Stimulated activated CD8-positive, alpha-beta memory T cell treated with anti-CD3 and anti-CD28 coated beads, Interleukin-4, amount 100 ng/mL, for 1 hour (primary cell): ENCODE results near the gene RXRA.

ENCODE experiments used
- DNase-seq, 2 donors: peaks; one replicate each; pipeline ENCODE4 v3.0.0-alpha.2; 2020; ENCODE audit warnings: low read depth in 2 of 2, low spot score in 1 of 2

RXRA gene

GRCh38 chr9:134396825-134397224 lies 70.6 kb downstream of the RXRA start:
- DNase-seq, result no peak

GRCh38 chr9:134398756-134399155 lies 72.5 kb downstream of the RXRA start:
- no peak for DNase-seq

GRCh38 chr9:134399435-134400056 lies 73.3 kb downstream of the RXRA start:
- DNase-seq, result no peak

GRCh38 chr9:134400283-134400682 lies 74.0 kb downstream of the RXRA start:
- DNase-seq, result no peak

GRCh38 chr9:134401391-134401790 lies 75.1 kb downstream of the RXRA start:
- no peak for DNase-seq

GRCh38 chr9:134402182-134402581 lies 75.9 kb downstream of the RXRA start:
- no peak for DNase-seq

- DNase-seq, result no peak
Observed at GRCh38 chr9:134403292-134403681, 77.0 kb downstream of the RXRA start.

- DNase-seq, result no peak
Observed at GRCh38 chr9:134403682-134404301, 77.5 kb downstream of the RXRA start.

GRCh38 chr9:134404376-134405358 lies 78.4 kb downstream of the RXRA start:
- DNase-seq, result no peak

- no peak for DNase-seq
Observed at GRCh38 chr9:134405527-134405926, 79.3 kb downstream of the RXRA start.

GRCh38 chr9:134406366-134407120 lies 80.3 kb downstream of the RXRA start:
- no peak for DNase-seq

- peak; percentile 48 to 57 for DNase-seq
Observed at GRCh38 chr9:134407121-134407779, 81.0 kb downstream of the RXRA start.

- DNase-seq, result no peak
Observed at GRCh38 chr9:134408389-134408788, 82.1 kb downstream of the RXRA start.

GRCh38 chr9:134408939-134409737 lies 82.9 kb downstream of the RXRA start:
- no peak for DNase-seq

GRCh38 chr9:134410071-134410834 lies 84.0 kb downstream of the RXRA start:
- no peak for DNase-seq

GRCh38 chr9:134410835-134411217 lies 84.6 kb downstream of the RXRA start:
- DNase-seq, result no peak

- DNase-seq, result no peak
Observed at GRCh38 chr9:134411440-134412297, 85.4 kb downstream of the RXRA start.

- no peak for DNase-seq
Observed at GRCh38 chr9:134412298-134412711, 86.0 kb downstream of the RXRA start.
